ENCODE data around the gene POLR2J. TPM values are rescaled to one million over a fixed set of nuclear protein-coding genes. Genes with fewer than 3 reads are reported as not detected.

The POLR2J gene
- 107 to 116 TPM (median 110 TPM) in 5 replicates for total RNA-seq (2022; extraction: Qiagen RNA extraction; ENCODE audit: low read depth)

GRCh38 chr7:102478314-102479208 lies at the start of gene POLR2J:
TSS of gene POLR2J (minus strand) at chr7:102478922. CDS start at chr7:102478860, 62 bp downstream.

GRCh38 chr7:102517550-102518147 lies 38.9 kb upstream of the POLR2J start, which contains the start of gene RASA4B:
TSS of gene RASA4B (minus strand) at chr7:102517777. CDS start at chr7:102517710, 67 bp downstream.

DNA sequence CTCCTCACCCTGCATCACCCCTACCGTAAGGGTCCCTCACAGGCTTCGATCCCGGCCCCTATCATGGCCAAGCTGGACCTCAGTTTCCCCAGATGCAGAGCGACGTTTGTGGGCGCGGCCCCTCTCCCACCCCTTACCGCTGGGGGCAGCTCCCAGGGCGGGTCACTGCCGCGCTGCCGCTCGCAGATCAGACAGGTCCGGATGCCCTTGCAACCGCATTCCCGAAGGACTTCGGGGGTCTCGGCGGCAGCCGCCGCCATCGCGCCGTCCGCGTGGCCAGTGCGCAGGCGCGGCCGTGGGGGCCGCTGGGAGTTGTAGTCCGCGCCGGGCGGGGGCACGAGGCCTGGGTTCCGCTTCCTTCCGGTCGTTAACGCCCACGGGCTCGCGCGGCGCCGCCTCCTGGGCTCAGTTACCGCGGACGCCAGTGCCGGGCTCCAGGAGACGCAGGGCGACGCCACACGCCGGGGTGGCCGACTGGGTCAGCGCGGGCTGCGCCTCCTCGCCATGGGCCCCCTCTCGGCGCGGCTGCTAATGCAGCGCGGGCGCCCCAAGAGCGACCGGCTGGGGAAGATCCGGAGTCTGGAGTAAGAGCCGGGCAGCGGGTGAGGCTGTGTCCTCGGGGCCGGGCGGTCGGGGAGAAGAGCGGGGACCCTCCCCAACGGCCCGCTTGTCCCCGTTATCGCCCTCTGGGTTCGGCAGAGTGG lies 14.0 kb downstream of the POLR2J start, which contains the start of the genes ALKBH4 and LRWD1:
TSS of gene ALKBH4 (minus strand) at position 287 of the 704 bp plus-strand sequence. CDS start at position 260, 27 bp downstream.
TSS of gene LRWD1 (plus strand) at position 408 of the 704 bp plus-strand sequence. CDS start at position 505, 97 bp downstream.

GRCh38 chr7:102433219-102434038 lies 45.3 kb downstream of the POLR2J start, which contains the start of gene ORAI2:
TSS of gene ORAI2 (plus strand) at chr7:102433575. CDS start at chr7:102438957, 5,382 bp downstream.

Other genes with a start within 250 kb of the POLR2J start
- 2.1 to 3.7 TPM (median 3.5 TPM) in 5 replicates for gene SH2B2, start 192.1 kb downstream of the POLR2J start, total RNA-seq (2022; extraction: Qiagen RNA extraction; ENCODE audit: low read depth)
- not detected in 5 replicates for gene SPDYE6, start 122.5 kb downstream of the POLR2J start, total RNA-seq (2022; extraction: Qiagen RNA extraction; ENCODE audit: low read depth)
- gene PRKRIP1, start 82.6 kb downstream of the POLR2J start, total RNA-seq (2022; extraction: Qiagen RNA extraction; ENCODE audit: low read depth): 21.5 to 25.8 TPM (median 23.1 TPM) in 5 replicates
- gene ORAI2, start 45.3 kb downstream of the POLR2J start, total RNA-seq (2022; extraction: Qiagen RNA extraction; ENCODE audit: low read depth): 29.6 to 38.7 TPM (median 32.1 TPM) in 5 replicates
- 9.0 to 13.3 TPM (median 11.9 TPM) in 5 replicates for gene ALKBH4, start 14.1 kb downstream of the POLR2J start, total RNA-seq (2022; extraction: Qiagen RNA extraction; ENCODE audit: low read depth)
- 21.5 to 39.8 TPM (median 30.8 TPM) in 5 replicates for gene LRWD1, start 13.9 kb downstream of the POLR2J start, total RNA-seq (2022; extraction: Qiagen RNA extraction; ENCODE audit: low read depth)
- gene RASA4B, start 38.9 kb upstream of the POLR2J start, total RNA-seq (2022; extraction: Qiagen RNA extraction; ENCODE audit: low read depth): 0.89 to 2.3 TPM (median 1.5 TPM) in 5 replicates
- 2.3 to 3.1 TPM (median 2.4 TPM) in 5 replicates for gene UPK3BL2, start 64.8 kb upstream of the POLR2J start, total RNA-seq (2022; extraction: Qiagen RNA extraction; ENCODE audit: low read depth)
- not detected in 5 replicates for gene SPDYE2, start 72.3 kb upstream of the POLR2J start, total RNA-seq (2022; extraction: Qiagen RNA extraction; ENCODE audit: low read depth)
- 15.3 to 41.1 TPM (median 26.1 TPM) in 5 replicates for gene POLR2J3, start 93.7 kb upstream of the POLR2J start, total RNA-seq (2022; extraction: Qiagen RNA extraction; ENCODE audit: low read depth)
- 2.1 to 3.4 TPM (median 2.4 TPM) in 5 replicates for gene RASA4, start 137.8 kb upstream of the POLR2J start, total RNA-seq (2022; extraction: Qiagen RNA extraction; ENCODE audit: low read depth)
- gene UPK3BL1, start 163.9 kb upstream of the POLR2J start, total RNA-seq (2022; extraction: Qiagen RNA extraction; ENCODE audit: low read depth): 8.6 to 16.5 TPM (median 13.2 TPM) in 5 replicates
- gene SPDYE2B, start 171.4 kb upstream of the POLR2J start, total RNA-seq (2022; extraction: Qiagen RNA extraction; ENCODE audit: low read depth): not detected in 5 replicates
- 0.12 to 0.87 TPM (median 0.61 TPM) in 5 replicates for gene POLR2J2, start 192.7 kb upstream of the POLR2J start, total RNA-seq (2022; extraction: Qiagen RNA extraction; ENCODE audit: low read depth)